HepG2 (cell line): Measurements from ENCODE around the gene DAAM1. TPM values are rescaled to one million over a fixed set of nuclear protein-coding genes. Genes with fewer than 3 reads are reported as not detected.

Source experiments
- BRCA1 ChIP-seq: sonication (generic); formaldehyde crosslinking; IDR thresholded peaks from 2 replicates; pipeline ENCODE4 v1.4.0; 2020; ENCODE audit warnings: missing genetic modification reagents
- HNRNPL ChIP-seq: fragments of 200-400 bp; formaldehyde crosslinking; IDR thresholded peaks from 2 replicates; pipeline ENCODE4 v1.6.1; 2017; ENCODE audit warnings: mild to moderate bottlenecking, low read depth, low read length
- HNRNPLL ChIP-seq: fragments of 200-400 bp; formaldehyde crosslinking; IDR thresholded peaks from 2 replicates; pipeline ENCODE4 v1.6.1; 2017; ENCODE audit warnings: mild to moderate bottlenecking, low read depth, low read length; ENCODE audit not compliant: poor library complexity, severe bottlenecking
- IKZF4 ChIP-seq: sonication (generic); formaldehyde crosslinking; IDR thresholded peaks from 2 replicates; pipeline ENCODE4 v1.5.1; 2020; ENCODE audit warnings: borderline replicate concordance, mild to moderate bottlenecking, low read depth, missing genetic modification reagents; ENCODE audit errors: not compliant biosample characterization
- JUN ChIP-seq: sonication (generic); formaldehyde crosslinking; IDR thresholded peaks from 2 replicates; pipeline ENCODE4 v1.4.0; 2020; ENCODE audit warnings: mild to moderate bottlenecking, missing genetic modification reagents
- KLF15 ChIP-seq: sonication (generic); formaldehyde crosslinking; IDR thresholded peaks from 2 replicates; pipeline ENCODE4 v1.8.1; 2023; ENCODE audit warnings: borderline replicate concordance, mild to moderate bottlenecking, inconsistent platforms, missing genetic modification reagents, mixed read lengths
- MLLT10 ChIP-seq: sonication (generic); formaldehyde crosslinking; IDR thresholded peaks from 2 replicates; pipeline ENCODE4 v1.4.0; 2020; ENCODE audit warnings: missing genetic modification reagents
- NR2F6 ChIP-seq, 2 experiments: IDR thresholded peaks; 2 replicates each; pipeline ENCODE4 v1.6.1; 2016; ENCODE audit warnings: antibody characterized with exemption in 1 of 2, mild to moderate bottlenecking in 1 of 2
- NR3C1 ChIP-seq: sonication (generic); formaldehyde crosslinking; IDR thresholded peaks from 2 replicates; pipeline ENCODE4 v1.4.0; 2020; ENCODE audit warnings: missing genetic modification reagents
- PHB2 ChIP-seq: fragments of 450-650 bp; IDR thresholded peaks from 2 replicates; pipeline ENCODE4 v1.6.1; 2018; ENCODE audit not compliant: partially characterized antibody
- POGZ ChIP-seq: sonication (generic); formaldehyde crosslinking; IDR thresholded peaks from 2 replicates; pipeline ENCODE4 v1.4.0; 2020; ENCODE audit warnings: mild to moderate bottlenecking, missing genetic modification reagents
- REL ChIP-seq: sonication (generic); formaldehyde crosslinking; conservative IDR thresholded peaks from 2 replicates; pipeline ENCODE4 v1.8.0; 2022; ENCODE audit warnings: mild to moderate bottlenecking, missing genetic modification reagents, moderate library complexity
- SAFB2 ChIP-seq: sonication (generic); formaldehyde crosslinking; IDR thresholded peaks from 2 replicates; pipeline ENCODE4 v1.5.1; 2020; ENCODE audit warnings: missing genetic modification reagents, low read depth, mild to moderate bottlenecking, borderline replicate concordance
- SIN3A ChIP-seq: IDR thresholded peaks from 2 replicates; pipeline ENCODE4 v1.6.1; 2011; ENCODE audit warnings: low read depth, mild to moderate bottlenecking, control low read depth, low read length, borderline replicate concordance
- SMAD3 ChIP-seq: sonication (generic); formaldehyde crosslinking; IDR thresholded peaks from 2 replicates; pipeline ENCODE4 v1.4.0; 2020; ENCODE audit warnings: missing genetic modification reagents
- SMC3 ChIP-seq: IDR thresholded peaks from 2 replicates; pipeline ENCODE4 v1.6.1; 2011; ENCODE audit warnings: low read length, improper control_type of control experiment
- STAT5B ChIP-seq: sonication (generic); formaldehyde crosslinking; IDR thresholded peaks from 2 replicates; pipeline ENCODE4 v1.4.0; 2020; ENCODE audit warnings: missing genetic modification reagents
- ZFYVE20 ChIP-seq: sonication (generic); formaldehyde crosslinking; IDR thresholded peaks from 2 replicates; pipeline ENCODE4 v1.8.0; 2023; ENCODE audit warnings: low read depth, mild to moderate bottlenecking, moderate library complexity, missing genetic modification reagents, borderline replicate concordance
- ZMAT3 ChIP-seq: sonication (generic); formaldehyde crosslinking; conservative IDR thresholded peaks from 2 replicates; pipeline ENCODE4 v1.7.0; 2021; ENCODE audit warnings: missing genetic modification reagents
- ZNF282 ChIP-seq: fragments of 450-650 bp; IDR thresholded peaks from 2 replicates; pipeline ENCODE4 v1.6.1; 2018; ENCODE audit not compliant: partially characterized antibody
- ZNF552 ChIP-seq: sonication (generic); formaldehyde crosslinking; IDR thresholded peaks from 2 replicates; pipeline ENCODE4 v1.9.0; 2022; ENCODE audit warnings: missing genetic modification reagents, mild to moderate bottlenecking, borderline replicate concordance
- ZSCAN21 ChIP-seq: sonication (generic); formaldehyde crosslinking; IDR thresholded peaks from 2 replicates; pipeline ENCODE4 v1.8.0; 2022; ENCODE audit warnings: mild to moderate bottlenecking, missing genetic modification reagents, moderate library complexity, borderline replicate concordance
- polyA plus RNA-seq, 8 experiments: library from polyadenylated mRNA; depleted of rRNA in 3 of 8; stranded (reverse) in 7 of 8; unstranded in 1 of 8; fragments of >200 nt; fragmentation: Illumina TruSeq in 4 of 8; extraction: Trizol in 4 of 8; gene quantifications; 2 replicates each; pipeline versions ENCODE4 v1.2.1 to v1.2.3, GENCODE V29; 2011 to 2016; ENCODE audit warnings: low read depth in 4 of 8, missing spikeins in 1 of 8, mixed read lengths in 1 of 8; ENCODE audit not compliant: insufficient read depth in 1 of 8
- total RNA-seq, 5 experiments: library from RNA; depleted of rRNA; stranded (reverse); fragments of >200 nt; fragmentation: Illumina TruSeq; extraction: Trizol; gene quantifications; 2 replicates each; pipeline ENCODE4 v1.2.3, GENCODE V29; 2016; ENCODE audit warnings: low read depth in 1 of 5
- TF ChIP-seq, protein P1 (sequence below): sonication (generic); formaldehyde crosslinking; IDR thresholded peaks from 2 replicates; pipeline ENCODE4 v1.5.0; 2020; ENCODE audit warnings: missing genetic modification reagents
- TF ChIP-seq, protein P2 (sequence below): sonication (generic); formaldehyde crosslinking; IDR thresholded peaks from 2 replicates; pipeline ENCODE4 v1.5.1; 2020; ENCODE audit warnings: missing genetic modification reagents, mild to moderate bottlenecking, borderline replicate concordance

The DAAM1 gene
- total and polyA plus RNA-seq, 2 of the 13 experiments (the other 11 are each of a cell fraction or from before 2014, with no cell fraction given) = 10.9 to 24.5 TPM

DNA sequence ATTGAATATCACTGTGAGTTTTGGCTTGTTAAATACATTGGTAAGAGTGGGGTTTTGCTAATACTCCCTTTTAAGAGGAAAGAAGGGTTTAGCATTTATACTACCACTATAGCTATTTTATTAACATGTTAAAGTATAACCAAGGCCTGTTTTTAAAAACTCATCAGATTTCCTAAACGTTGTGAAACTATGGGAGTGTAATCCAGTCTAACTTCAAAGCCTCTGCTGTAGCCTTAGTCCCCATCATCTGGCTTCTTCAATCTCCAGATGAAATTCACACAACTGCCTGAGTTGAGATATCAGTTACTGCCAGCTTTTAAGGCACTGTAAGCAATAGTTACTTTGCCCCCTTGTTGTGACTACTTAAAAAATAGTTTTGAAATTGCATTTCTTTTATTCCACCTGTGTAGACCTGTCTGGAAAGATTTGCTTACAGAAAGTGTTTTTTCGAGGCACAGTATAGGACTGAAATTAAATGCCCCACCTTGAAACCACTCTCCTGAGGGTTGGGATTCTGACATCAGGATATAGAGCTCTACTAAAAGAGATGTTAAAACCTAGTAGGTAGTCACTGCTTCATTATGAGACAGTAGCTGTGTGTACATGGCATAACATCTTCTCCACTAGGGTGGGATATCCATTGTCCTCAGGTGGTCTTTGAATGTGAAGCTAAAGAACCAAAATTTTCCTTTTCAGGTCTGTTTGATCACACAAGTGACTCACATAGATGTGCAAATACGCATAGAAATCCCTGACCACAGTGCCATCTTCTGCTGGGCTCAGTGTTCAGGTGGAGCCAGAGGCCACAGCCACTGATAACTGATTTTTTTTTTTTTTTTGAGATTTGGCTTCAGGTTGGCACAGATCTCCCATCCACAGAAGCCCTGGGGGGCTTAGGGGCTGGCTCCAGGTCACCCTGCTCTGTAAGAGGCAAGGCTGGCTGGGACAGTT is 125.5 kb downstream of the DAAM1 start (continued):
- TF ChIP-seq HNRNPLL (no peak), POGZ (0 out of 2 replicates have a peak, but pooled peaks have one; percentile 11), IKZF4 (CRISPR knock-in tag) (no peak), ZMAT3 (no peak), SIN3A (no peak), ZSCAN21 (CRISPR knock-in tag) (no peak), NR2F6 (IDR thresholded peaks at IDR 0.05) (no peak), NR2F6 (CRISPR knock-in tag; IDR thresholded peaks at IDR 0.05) (no peak), NR3C1 (CRISPR knock-in tag) (no peak), BRCA1 (CRISPR knock-in tag) (no peak), HNRNPL (no peak), STAT5B (no peak), MLLT10 (CRISPR knock-in tag) (no peak), KLF15 (CRISPR knock-in tag) (no peak), PHB2 (no peak), ZFYVE20 (no peak), REL (no peak), SMC3 (peak; percentile 46; the same call in 1 of the 2 replicates), SAFB2 (CRISPR knock-in tag) (no peak), SMAD3 (CRISPR knock-in tag) (no peak), ZNF552 (CRISPR knock-in tag) (no peak), JUN (CRISPR knock-in tag) (no peak), ZNF282 (no peak)
- TF ChIP-seq, protein P1, sequence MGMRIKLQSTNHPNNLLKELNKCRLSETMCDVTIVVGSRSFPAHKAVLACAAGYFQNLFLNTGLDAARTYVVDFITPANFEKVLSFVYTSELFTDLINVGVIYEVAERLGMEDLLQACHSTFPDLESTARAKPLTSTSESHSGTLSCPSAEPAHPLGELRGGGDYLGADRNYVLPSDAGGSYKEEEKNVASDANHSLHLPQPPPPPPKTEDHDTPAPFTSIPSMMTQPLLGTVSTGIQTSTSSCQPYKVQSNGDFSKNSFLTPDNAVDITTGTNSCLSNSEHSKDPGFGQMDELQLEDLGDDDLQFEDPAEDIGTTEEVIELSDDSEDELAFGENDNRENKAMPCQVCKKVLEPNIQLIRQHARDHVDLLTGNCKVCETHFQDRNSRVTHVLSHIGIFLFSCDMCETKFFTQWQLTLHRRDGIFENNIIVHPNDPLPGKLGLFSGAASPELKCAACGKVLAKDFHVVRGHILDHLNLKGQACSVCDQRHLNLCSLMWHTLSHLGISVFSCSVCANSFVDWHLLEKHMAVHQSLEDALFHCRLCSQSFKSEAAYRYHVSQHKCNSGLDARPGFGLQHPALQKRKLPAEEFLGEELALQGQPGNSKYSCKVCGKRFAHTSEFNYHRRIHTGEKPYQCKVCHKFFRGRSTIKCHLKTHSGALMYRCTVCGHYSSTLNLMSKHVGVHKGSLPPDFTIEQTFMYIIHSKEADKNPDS (CRISPR knock-in tag) = no peak
- TF ChIP-seq, protein P2, sequence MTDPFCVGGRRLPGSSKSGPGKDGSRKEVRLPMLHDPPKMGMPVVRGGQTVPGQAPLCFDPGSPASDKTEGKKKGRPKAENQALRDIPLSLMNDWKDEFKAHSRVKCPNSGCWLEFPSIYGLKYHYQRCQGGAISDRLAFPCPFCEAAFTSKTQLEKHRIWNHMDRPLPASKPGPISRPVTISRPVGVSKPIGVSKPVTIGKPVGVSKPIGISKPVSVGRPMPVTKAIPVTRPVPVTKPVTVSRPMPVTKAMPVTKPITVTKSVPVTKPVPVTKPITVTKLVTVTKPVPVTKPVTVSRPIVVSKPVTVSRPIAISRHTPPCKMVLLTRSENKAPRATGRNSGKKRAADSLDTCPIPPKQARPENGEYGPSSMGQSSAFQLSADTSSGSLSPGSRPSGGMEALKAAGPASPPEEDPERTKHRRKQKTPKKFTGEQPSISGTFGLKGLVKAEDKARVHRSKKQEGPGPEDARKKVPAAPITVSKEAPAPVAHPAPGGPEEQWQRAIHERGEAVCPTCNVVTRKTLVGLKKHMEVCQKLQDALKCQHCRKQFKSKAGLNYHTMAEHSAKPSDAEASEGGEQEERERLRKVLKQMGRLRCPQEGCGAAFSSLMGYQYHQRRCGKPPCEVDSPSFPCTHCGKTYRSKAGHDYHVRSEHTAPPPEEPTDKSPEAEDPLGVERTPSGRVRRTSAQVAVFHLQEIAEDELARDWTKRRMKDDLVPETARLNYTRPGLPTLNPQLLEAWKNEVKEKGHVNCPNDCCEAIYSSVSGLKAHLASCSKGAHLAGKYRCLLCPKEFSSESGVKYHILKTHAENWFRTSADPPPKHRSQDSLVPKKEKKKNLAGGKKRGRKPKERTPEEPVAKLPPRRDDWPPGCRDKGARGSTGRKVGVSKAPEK = no peak
